ENCODE data around the gene SERPINB5. TPM values are rescaled to one million over a fixed set of nuclear protein-coding genes. Genes with fewer than 3 reads are reported as not detected.

Gene SERPINB5
- total RNA-seq, 2 donors from 2014 or later, result 3.5 to 3.7 TPM

Other genes with a start within 250 kb of the SERPINB5 start
- 10 to 100 TPM; 16.6 to 19.3 TPM for gene BCL2, start 157.2 kb upstream of the SERPINB5 start, total RNA-seq
- 10 to 100 TPM; 32.6 to 42.8 TPM for gene KDSR, start 109.8 kb upstream of the SERPINB5 start, total RNA-seq
- gene VPS4B, start 54.5 kb upstream of the SERPINB5 start, total RNA-seq, result 100 to 1,000 TPM; 123 to 163 TPM
- gene SERPINB12, start 65.4 kb downstream of the SERPINB5 start, total RNA-seq, result not detected
- gene SERPINB13, start 110.4 kb downstream of the SERPINB5 start, total RNA-seq, result not detected
- gene SERPINB4, start 167.3 kb downstream of the SERPINB5 start, total RNA-seq, result not detected
- gene SERPINB3, start 184.9 kb downstream of the SERPINB5 start, total RNA-seq, result not detected
- gene SERPINB11, start 226.0 kb downstream of the SERPINB5 start, total RNA-seq, result not detected